HUES48 (cell line): ENCODE results near the gene GAS1.

Experiments used
- H3K27ac ChIP-seq: one replicate; pipeline ENCODE4 v1.7.0; 2013; ENCODE audit warnings: low read depth, low read length, inconsistent platforms
- H3K27me3 ChIP-seq: 2 replicates; pipeline ENCODE4 v1.6.1; 2013; ENCODE audit warnings: mild to moderate bottlenecking, low read length; ENCODE audit not compliant: control insufficient read depth, insufficient read depth
- H3K36me3 ChIP-seq: 2 replicates; pipeline ENCODE4 v1.6.1; 2013; ENCODE audit warnings: low read length; ENCODE audit not compliant: control insufficient read depth, insufficient read depth
- H3K4me1 ChIP-seq: 2 replicates; pipeline ENCODE4 v1.6.1; 2013; ENCODE audit warnings: mild to moderate bottlenecking, low read length; ENCODE audit not compliant: control insufficient read depth, insufficient read depth
- H3K4me3 ChIP-seq: 2 replicates; pipeline ENCODE4 v1.5.1; 2013; ENCODE audit warnings: mild to moderate bottlenecking, low read depth, low read length
- H3K9ac ChIP-seq: 2 replicates; pipeline ENCODE4 v1.6.1; 2013; ENCODE audit warnings: mild to moderate bottlenecking, low read depth, low read length, moderate library complexity
- H3K9me3 ChIP-seq: 2 replicates; pipeline ENCODE4 v1.6.1; 2013; ENCODE audit warnings: low read length; ENCODE audit not compliant: control insufficient read depth, insufficient read depth

GAS1 gene

GRCh38 chr9:86943201-86944113, 3.8 kb downstream of the GAS1 start:
- Histone ChIP-seq H3K9ac (no peak overlapping the region), H3K36me3 (no peaks in the 10 kb centered on the region), H3K27me3 (peaks cover 71% of the 10 kb centered on the region), H3K27ac (peak overlapping the region; percentile 74), H3K4me3 (peak overlapping the region; percentile 36; the same call in 1 of the 2 replicates), H3K9me3 (no peaks in the 10 kb centered on the region), H3K4me1 (peaks cover 52% of the 10 kb centered on the region)

GRCh38 chr9:86942281-86943200, 4.8 kb downstream of the GAS1 start:
- peak overlapping the region; percentile 36; the same call in 1 of the 2 replicates for H3K4me3 ChIP-seq
- H3K36me3 ChIP-seq, result no peaks in the 10 kb centered on the region
- H3K9me3 ChIP-seq, result no peaks in the 10 kb centered on the region
- H3K9ac ChIP-seq, result no peak overlapping the region
- H3K4me1 ChIP-seq, result peaks cover 52% of the 10 kb centered on the region
- H3K27me3 ChIP-seq, result peaks cover 71% of the 10 kb centered on the region
- peak overlapping the region; percentile 74 for H3K27ac ChIP-seq

GRCh38 chr9:86941197-86941596, 6.1 kb downstream of the GAS1 start:
- Histone ChIP-seq H3K36me3 (no peaks in the 10 kb centered on the region), H3K9ac (no peak overlapping the region), H3K4me1 (peaks cover 52% of the 10 kb centered on the region), H3K27me3 (peaks cover 71% of the 10 kb centered on the region), H3K27ac (no peak overlapping the region), H3K9me3 (no peaks in the 10 kb centered on the region), H3K4me3 (peak overlapping the region; percentile 7; the same call in 1 of the 2 replicates)

- Histone ChIP-seq H3K36me3 (no peaks in the 10 kb centered on the region), H3K9ac (no peak overlapping the region), H3K9me3 (no peaks in the 10 kb centered on the region), H3K27ac (no peak overlapping the region), H3K27me3 (peaks cover 70% of the 10 kb centered on the region), H3K4me1 (peaks cover 52% of the 10 kb centered on the region), H3K4me3 (peak overlapping the region; percentile 7)
Measured at GRCh38 chr9:86940774-86941173, 6.5 kb downstream of the GAS1 start.

- H3K4me3 ChIP-seq, result no peak overlapping the region
- H3K36me3 ChIP-seq, result no peaks in the 10 kb centered on the region
- peaks cover 61% of the 10 kb centered on the region for H3K27me3 ChIP-seq
- H3K4me1 ChIP-seq, result peaks cover 49% of the 10 kb centered on the region
- H3K27ac ChIP-seq, result no peak overlapping the region
- H3K9ac ChIP-seq, result no peak overlapping the region
- H3K9me3 ChIP-seq, result no peaks in the 10 kb centered on the region
Measured at GRCh38 chr9:86939891-86940290, 7.4 kb downstream of the GAS1 start.

- H3K4me3 ChIP-seq, result no peak overlapping the region
- H3K4me1 ChIP-seq, result peaks cover 43% of the 10 kb centered on the region
- H3K9me3 ChIP-seq, result no peaks in the 10 kb centered on the region
- H3K27me3 ChIP-seq, result peaks cover 55% of the 10 kb centered on the region
- no peak overlapping the region for H3K9ac ChIP-seq
- no peaks in the 10 kb centered on the region for H3K36me3 ChIP-seq
- no peak overlapping the region for H3K27ac ChIP-seq
Measured at GRCh38 chr9:86939321-86939720, 8.0 kb downstream of the GAS1 start.

- Histone ChIP-seq H3K9ac (no peak overlapping the region), H3K27me3 (peaks cover 50% of the 10 kb centered on the region), H3K27ac (no peak overlapping the region), H3K4me3 (no peak overlapping the region), H3K36me3 (no peaks in the 10 kb centered on the region), H3K4me1 (peaks cover 38% of the 10 kb centered on the region), H3K9me3 (0 out of 2 replicates have a peak, but pooled peaks cover 2% of the 10 kb centered on the region)
Measured at GRCh38 chr9:86938780-86939179, 8.5 kb downstream of the GAS1 start.

GRCh38 chr9:86926145-86926544, 21.2 kb downstream of the GAS1 start:
- Histone ChIP-seq H3K27me3 (no peaks in the 10 kb centered on the region; the same call in 1 of the 2 replicates), H3K4me3 (no peak overlapping the region), H3K27ac (no peak overlapping the region), H3K36me3 (no peaks in the 10 kb centered on the region), H3K4me1 (no peaks in the 10 kb centered on the region), H3K9ac (no peak overlapping the region), H3K9me3 (0 out of 2 replicates have a peak, but pooled peaks cover 2% of the 10 kb centered on the region)

GRCh38 chr9:86925686-86926085, 21.6 kb downstream of the GAS1 start:
- Histone ChIP-seq H3K36me3 (no peaks in the 10 kb centered on the region), H3K27ac (no peak overlapping the region), H3K9ac (no peak overlapping the region), H3K4me3 (no peak overlapping the region), H3K4me1 (no peaks in the 10 kb centered on the region), H3K27me3 (no peaks in the 10 kb centered on the region; the same call in 1 of the 2 replicates), H3K9me3 (0 out of 2 replicates have a peak, but pooled peaks cover 2% of the 10 kb centered on the region)

- Histone ChIP-seq H3K9me3 (no peaks in the 10 kb centered on the region), H3K27me3 (no peaks in the 10 kb centered on the region; the same call in 1 of the 2 replicates), H3K27ac (no peak overlapping the region), H3K36me3 (no peaks in the 10 kb centered on the region), H3K4me3 (no peak overlapping the region), H3K4me1 (no peaks in the 10 kb centered on the region), H3K9ac (no peak overlapping the region)
Measured at GRCh38 chr9:86924206-86924605, 23.1 kb downstream of the GAS1 start.
